HEK293 (cell line): ENCODE data around the gene RHOD.

ENCODE experiments used
- CTCF ChIA-PET: fragments of 350-600 bp; formaldehyde crosslinking; extraction: SDS; loops from one replicate; lab custom pipeline; 2021; ENCODE audit warnings: antibody characterized with exemption; lab: Yijun Ruan, JAX
- POLR2A ChIA-PET: fragments of 300-600 bp; formaldehyde crosslinking; extraction: SDS; loops from one replicate; lab custom pipeline; 2020; ENCODE audit warnings: antibody characterized with exemption, inconsistent platforms; lab: Yijun Ruan, JAX
- H3K27ac ChIP-seq: fragments of 200-500 bp; sonication (Bioruptor generic); 2 replicates; pipeline ENCODE4 v1.5.1; 2014; ENCODE audit warnings: low read depth, low read length, control low read depth, inconsistent platforms; ENCODE audit errors: extremely low read depth
- H3K36me3 ChIP-seq, 2 experiments: fragments of 200-500 bp in 1 of 2; sonication (Bioruptor generic) in 1 of 2; 1 replicate in 1 of 2; 2 replicates in 1 of 2; pipeline ENCODE4 v1.5.1; 2014 to 2017; ENCODE audit warnings: inconsistent platforms in 2 of 2, low read length in 2 of 2; ENCODE audit not compliant: control insufficient read depth in 2 of 2, insufficient read depth in 1 of 2
- H3K4me1 ChIP-seq: fragments of 200-500 bp; sonication (Bioruptor generic); 2 replicates; pipeline ENCODE4 v1.5.1; 2014; ENCODE audit warnings: mild to moderate bottlenecking, low read length, inconsistent platforms; ENCODE audit not compliant: control insufficient read depth, insufficient read depth
- H3K4me3 ChIP-seq: 2 replicates; pipeline ENCODE4 v1.5.1; 2011; ENCODE audit warnings: low read depth, mild to moderate bottlenecking, control low read depth, low read length, moderate library complexity
- H3K9me3 ChIP-seq: fragments of 200-500 bp; sonication (Bioruptor generic); 2 replicates; pipeline ENCODE4 v1.5.1; 2014; ENCODE audit warnings: low read depth, low read length, inconsistent platforms; ENCODE audit not compliant: control insufficient read depth, insufficient read depth
- GLI2 ChIP-seq: fragments of 450-650 bp; formaldehyde crosslinking; IDR thresholded peaks from 2 replicates; pipeline ENCODE4; 2017; ENCODE audit warnings: missing biosample characterization, missing genetic modification characterization, low read depth, borderline replicate concordance
- GLIS1 ChIP-seq: fragments of 450-650 bp; formaldehyde crosslinking; IDR thresholded peaks from 2 replicates; pipeline ENCODE4 v1.5.1; 2016; ENCODE audit warnings: missing biosample characterization, missing genetic modification characterization
- GLIS2 ChIP-seq: fragments of 450-650 bp; formaldehyde crosslinking; IDR thresholded peaks from 2 replicates; pipeline ENCODE4 v1.5.1; 2016; ENCODE audit warnings: missing biosample characterization, missing genetic modification characterization
- PRDM4 ChIP-seq: fragments of 450-650 bp; formaldehyde crosslinking; IDR thresholded peaks from 2 replicates; pipeline ENCODE4 v1.5.1; 2017; ENCODE audit warnings: missing biosample characterization, missing genetic modification characterization
- ZBTB17 ChIP-seq: fragments of 450-650 bp; formaldehyde crosslinking; IDR thresholded peaks from 2 replicates; pipeline ENCODE4 v1.5.1; 2016; ENCODE audit warnings: missing biosample characterization, missing genetic modification characterization
- ZFHX2 ChIP-seq: fragments of 450-650 bp; formaldehyde crosslinking; conservative IDR thresholded peaks from 2 replicates; pipeline ENCODE4 v1.5.1; 2016; ENCODE audit warnings: missing biosample characterization, missing genetic modification characterization
- ZIC2 ChIP-seq: fragments of 450-650 bp; formaldehyde crosslinking; IDR thresholded peaks from 2 replicates; pipeline ENCODE4 v1.5.1; 2016; ENCODE audit warnings: missing biosample characterization, missing genetic modification characterization
- ZNF16 ChIP-seq: fragments of 450-650 bp; formaldehyde crosslinking; IDR thresholded peaks from 2 replicates; pipeline ENCODE4 v1.5.1; 2016; ENCODE audit warnings: low read depth, missing biosample characterization, missing genetic modification characterization
- ZNF19 ChIP-seq: fragments of 450-650 bp; formaldehyde crosslinking; IDR thresholded peaks from 2 replicates; pipeline ENCODE4; 2016; ENCODE audit warnings: missing biosample characterization, missing genetic modification characterization, low read depth
- TF ChIP-seq, protein P1 (sequence below): fragments of 450-650 bp; formaldehyde crosslinking; conservative IDR thresholded peaks from 2 replicates; pipeline ENCODE4 v1.5.1; 2016; ENCODE audit warnings: low read depth, missing biosample characterization, missing genetic modification characterization
- TF ChIP-seq, protein P2 (sequence below): fragments of 450-650 bp; formaldehyde crosslinking; IDR thresholded peaks from 2 replicates; pipeline ENCODE4 v1.5.1; 2017; ENCODE audit warnings: missing biosample characterization, missing genetic modification characterization

RHOD gene

GRCh38 chr11:67076202-67076601 is 19.6 kb downstream of the RHOD start (continued):
- TF ChIP-seq, protein P1, sequence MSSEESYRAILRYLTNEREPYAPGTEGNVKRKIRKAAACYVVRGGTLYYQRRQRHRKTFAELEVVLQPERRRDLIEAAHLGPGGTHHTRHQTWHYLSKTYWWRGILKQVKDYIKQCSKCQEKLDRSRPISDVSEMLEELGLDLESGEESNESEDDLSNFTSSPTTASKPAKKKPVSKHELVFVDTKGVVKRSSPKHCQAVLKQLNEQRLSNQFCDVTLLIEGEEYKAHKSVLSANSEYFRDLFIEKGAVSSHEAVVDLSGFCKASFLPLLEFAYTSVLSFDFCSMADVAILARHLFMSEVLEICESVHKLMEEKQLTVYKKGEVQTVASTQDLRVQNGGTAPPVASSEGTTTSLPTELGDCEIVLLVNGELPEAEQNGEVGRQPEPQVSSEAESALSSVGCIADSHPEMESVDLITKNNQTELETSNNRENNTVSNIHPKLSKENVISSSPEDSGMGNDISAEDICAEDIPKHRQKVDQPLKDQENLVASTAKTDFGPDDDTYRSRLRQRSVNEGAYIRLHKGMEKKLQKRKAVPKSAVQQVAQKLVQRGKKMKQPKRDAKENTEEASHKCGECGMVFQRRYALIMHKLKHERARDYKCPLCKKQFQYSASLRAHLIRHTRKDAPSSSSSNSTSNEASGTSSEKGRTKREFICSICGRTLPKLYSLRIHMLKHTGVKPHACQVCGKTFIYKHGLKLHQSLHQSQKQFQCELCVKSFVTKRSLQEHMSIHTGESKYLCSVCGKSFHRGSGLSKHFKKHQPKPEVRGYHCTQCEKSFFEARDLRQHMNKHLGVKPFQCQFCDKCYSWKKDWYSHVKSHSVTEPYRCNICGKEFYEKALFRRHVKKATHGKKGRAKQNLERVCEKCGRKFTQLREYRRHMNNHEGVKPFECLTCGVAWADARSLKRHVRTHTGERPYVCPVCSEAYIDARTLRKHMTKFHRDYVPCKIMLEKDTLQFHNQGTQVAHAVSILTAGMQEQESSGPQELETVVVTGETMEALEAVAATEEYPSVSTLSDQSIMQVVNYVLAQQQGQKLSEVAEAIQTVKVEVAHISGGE (tag by site-specific recombination) = no peak
- TF ChIP-seq, protein P2, sequence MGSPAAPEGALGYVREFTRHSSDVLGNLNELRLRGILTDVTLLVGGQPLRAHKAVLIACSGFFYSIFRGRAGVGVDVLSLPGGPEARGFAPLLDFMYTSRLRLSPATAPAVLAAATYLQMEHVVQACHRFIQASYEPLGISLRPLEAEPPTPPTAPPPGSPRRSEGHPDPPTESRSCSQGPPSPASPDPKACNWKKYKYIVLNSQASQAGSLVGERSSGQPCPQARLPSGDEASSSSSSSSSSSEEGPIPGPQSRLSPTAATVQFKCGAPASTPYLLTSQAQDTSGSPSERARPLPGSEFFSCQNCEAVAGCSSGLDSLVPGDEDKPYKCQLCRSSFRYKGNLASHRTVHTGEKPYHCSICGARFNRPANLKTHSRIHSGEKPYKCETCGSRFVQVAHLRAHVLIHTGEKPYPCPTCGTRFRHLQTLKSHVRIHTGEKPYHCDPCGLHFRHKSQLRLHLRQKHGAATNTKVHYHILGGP (tag by site-specific recombination) = no peak
- TF ChIP-seq GLI2 = no peak

DNA sequence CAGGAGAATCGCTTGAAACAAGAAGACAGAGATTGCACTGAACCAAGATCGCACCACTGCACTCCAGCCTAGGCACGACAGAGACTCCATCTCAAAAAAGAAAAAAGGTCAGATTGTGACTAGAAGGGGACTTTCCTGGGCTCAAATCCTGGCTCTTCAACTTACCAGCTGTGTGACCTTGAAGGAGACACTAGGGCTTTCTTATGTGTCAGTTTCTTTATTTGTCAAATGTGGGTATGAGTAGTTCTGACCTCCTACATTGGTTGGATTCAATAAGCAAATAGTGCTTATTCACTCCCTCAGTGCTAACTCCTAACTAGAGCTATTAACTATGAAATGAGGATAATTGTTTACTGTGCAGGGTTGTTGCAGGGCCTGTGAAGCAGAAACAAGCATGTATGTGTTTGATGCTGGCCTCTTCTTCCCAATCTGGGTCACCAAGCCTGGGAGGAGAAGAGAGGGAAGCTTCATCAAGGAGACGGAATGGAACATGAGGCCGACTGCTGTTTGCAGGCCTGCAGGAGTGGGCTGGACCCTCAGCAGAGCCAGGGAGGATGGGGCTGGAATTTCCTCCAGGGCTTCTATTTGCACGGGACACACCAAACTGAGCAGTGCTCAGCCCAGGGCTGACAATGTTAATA is 22.5 kb downstream of the RHOD start:
- CTCF ChIA-PET = interaction anchor here (0.7 to 1.3 kb wide), 4 partner anchors 17 to 301 kb away, joined by 3 to 5 read pairs (median 4); no protein-coding TSS in a partner anchor
- no peak overlapping the region for H3K27ac ChIP-seq
- H3K4me3 ChIP-seq = no peak overlapping the region
- POLR2A ChIA-PET = interaction anchor here (0.6 to 1.5 kb wide), 2 partner anchors 88 to 90 kb away, joined by 3 to 4 read pairs; no protein-coding TSS in a partner anchor
- H3K9me3 ChIP-seq = no peaks in the 10 kb centered on the region
- TF ChIP-seq ZFHX2 (0 out of 2 replicates have a peak, but pooled peaks have one; percentile 0), ZBTB17 (tag by site-specific recombination) (no peak)
- H3K4me1 ChIP-seq = no peaks in the 10 kb centered on the region
- no peaks in the 10 kb centered on the region for H3K36me3 ChIP-seq

DNA sequence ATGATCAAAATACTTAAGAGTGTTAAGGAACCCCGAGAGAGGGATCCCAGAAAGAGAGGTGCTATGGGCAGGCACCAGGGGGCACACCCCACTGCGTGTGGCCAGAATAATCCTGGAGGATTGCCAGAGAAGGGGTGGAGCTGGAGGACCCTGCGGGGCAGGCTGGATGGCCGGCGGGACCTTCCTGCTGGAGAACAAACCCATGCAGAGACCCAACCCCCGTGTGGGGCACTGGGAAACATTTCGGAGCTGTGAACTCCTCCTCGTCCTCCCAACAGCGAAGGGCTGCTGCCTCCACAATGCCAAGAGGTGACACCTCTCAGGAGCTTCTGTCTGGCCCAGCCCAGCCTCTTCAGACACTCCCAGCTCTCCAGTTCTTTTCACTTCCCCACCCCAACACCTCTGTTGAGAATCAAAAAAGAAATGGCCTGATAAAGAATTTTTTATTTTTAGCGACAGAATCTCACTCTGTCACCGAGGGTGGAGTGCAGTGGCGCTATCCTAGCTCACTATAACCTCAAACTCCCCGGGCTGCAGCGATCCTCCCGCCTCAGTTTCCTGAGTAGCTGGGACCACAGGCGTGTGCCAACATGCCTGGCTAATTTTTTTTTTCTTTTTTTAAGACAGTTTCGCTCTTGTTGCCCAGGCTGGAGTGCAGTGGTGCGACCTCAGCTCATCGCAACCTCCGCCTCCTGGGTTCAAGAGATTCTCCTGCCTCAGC is 25.6 kb downstream of the RHOD start:
- Histone ChIP-seq H3K27ac (no peak overlapping the region), H3K36me3 (no peaks in the 10 kb centered on the region), H3K4me3 (no peak overlapping the region), H3K4me1 (no peaks in the 10 kb centered on the region), H3K9me3 (no peaks in the 10 kb centered on the region)
- CTCF ChIA-PET = interaction anchor here (0.6 to 3.0 kb wide), 17 partner anchors 10 to 300 kb away, joined by 3 to 21 read pairs (median 5); partner anchors contain the start of gene ANKRD13D
- no peak for TF ChIP-seq ZNF19 (tag by site-specific recombination)
- TF ChIP-seq GLIS2 (tag by site-specific recombination) = 0 out of 2 replicates have a peak, but pooled peaks have one; percentile 16
- TF ChIP-seq ZNF16 (tag by site-specific recombination) = no peak
- TF ChIP-seq PRDM4 (tag by site-specific recombination) = 0 out of 2 replicates have a peak, but pooled peaks have one; percentile 69
- peak; percentile 63 for TF ChIP-seq ZIC2 (tag by site-specific recombination)
- peak; percentile 75 for TF ChIP-seq GLIS1 (tag by site-specific recombination)
- POLR2A ChIA-PET = interaction anchor here (0.7 to 1.6 kb wide), 3 partner anchors 19 to 235 kb away, joined by 3 to 5 read pairs (median 4); no protein-coding TSS in a partner anchor
